GM15510 (cell line): ENCODE data around the gene FYB1.

ENCODE experiments used
- POLR2A ChIP-seq: IDR thresholded peaks from 3 replicates; pipeline ENCODE4 v1.6.1; 2011; ENCODE audit warnings: borderline replicate concordance; ENCODE audit not compliant: insufficient read length; ENCODE audit errors: extremely low read depth

FYB1 gene

DNA sequence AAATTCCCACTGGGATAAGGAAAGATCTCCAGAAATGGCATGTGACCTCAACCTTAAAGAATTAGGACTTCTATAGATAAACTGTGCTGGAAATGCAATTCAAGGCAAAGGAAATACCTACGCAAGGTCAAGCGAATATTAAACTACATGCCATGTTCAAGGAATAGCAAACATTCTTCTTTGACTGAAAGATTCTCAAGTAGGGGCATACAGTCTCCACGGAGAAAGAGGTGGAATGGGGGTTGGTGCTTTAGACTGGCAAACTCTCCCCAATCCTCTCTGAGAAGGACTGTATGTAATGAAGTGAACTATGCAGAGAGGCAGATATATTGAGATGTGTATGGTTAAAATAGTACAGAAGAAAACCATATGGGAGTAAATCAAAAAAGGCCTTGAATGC, 151.3 kb downstream of the FYB1 start:
- no peak for TF ChIP-seq POLR2A

DNA sequence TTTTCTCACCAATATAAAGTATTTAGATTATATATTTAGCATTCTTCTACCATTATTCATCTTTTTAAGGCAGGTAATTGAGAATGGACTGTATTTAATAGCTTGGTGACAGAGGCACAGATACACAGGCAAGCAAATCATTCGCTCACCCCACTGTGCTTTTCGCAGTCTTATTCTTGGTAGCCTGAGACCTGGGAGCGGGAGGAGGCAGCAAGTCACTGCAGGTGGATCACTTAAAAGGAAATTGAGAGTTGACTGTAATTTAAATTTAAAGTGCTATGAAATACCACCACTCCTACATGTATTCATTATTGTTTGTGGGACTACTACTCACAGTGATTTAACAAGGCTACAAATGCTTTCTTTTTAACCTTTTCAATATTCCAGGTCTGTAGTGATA, 154.9 kb downstream of the FYB1 start:
- no peak for TF ChIP-seq POLR2A

DNA sequence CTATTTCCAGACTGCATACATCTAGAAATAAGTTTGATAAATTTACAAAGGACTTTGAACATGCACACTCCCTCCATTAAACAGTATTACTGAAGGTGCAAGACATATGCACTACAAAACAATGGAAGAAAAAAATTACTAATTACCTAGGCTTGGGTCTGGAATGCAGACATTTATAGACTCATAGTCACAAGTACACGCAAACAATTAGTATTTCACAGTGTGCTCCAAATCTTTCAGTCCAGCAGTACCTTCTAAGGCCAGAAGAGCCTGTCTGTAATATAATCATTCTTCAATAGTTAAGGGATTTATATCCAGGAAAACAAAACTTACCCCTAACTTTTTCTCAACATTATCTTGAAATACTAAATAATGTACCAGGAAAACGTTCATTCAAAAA, 156.3 kb downstream of the FYB1 start:
- no peak for TF ChIP-seq POLR2A

DNA sequence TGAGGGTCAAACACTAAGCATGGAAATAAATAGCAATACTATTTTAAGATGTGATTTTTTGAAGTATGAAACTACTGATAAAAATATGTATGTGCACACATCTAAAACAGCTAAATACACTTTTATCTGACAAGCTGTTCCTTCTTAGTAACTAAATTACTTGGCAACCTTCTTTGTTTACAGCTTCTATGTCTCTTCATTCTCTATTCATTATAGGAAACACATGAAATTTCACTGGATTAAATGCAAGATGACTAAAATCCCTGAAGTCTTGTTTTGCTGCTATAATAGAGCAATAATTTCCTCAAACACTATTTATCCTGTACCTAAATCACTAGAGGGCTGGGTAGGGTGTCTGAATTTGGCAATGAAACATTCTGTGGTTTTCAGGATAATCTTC, 156.8 kb downstream of the FYB1 start:
- TF ChIP-seq POLR2A, result no peak

DNA sequence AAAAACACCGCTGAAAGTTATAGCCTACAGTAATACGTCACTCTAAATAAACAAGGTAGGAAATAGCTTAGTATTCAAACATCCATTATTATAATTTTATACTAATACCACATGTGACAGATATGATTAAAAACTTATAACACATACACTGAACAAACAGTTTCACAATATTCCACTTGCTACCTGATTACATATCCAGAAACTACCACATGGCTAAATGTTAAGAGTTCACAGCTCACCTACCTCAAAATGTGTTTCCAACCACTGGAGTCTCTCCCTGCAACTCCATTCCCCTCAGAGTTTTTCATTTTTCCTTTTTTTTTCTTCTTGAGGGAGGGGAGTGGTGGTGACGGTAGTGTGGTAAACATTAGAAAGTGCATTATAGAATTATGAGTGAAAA, 157.3 kb downstream of the FYB1 start:
- no peak for TF ChIP-seq POLR2A

DNA sequence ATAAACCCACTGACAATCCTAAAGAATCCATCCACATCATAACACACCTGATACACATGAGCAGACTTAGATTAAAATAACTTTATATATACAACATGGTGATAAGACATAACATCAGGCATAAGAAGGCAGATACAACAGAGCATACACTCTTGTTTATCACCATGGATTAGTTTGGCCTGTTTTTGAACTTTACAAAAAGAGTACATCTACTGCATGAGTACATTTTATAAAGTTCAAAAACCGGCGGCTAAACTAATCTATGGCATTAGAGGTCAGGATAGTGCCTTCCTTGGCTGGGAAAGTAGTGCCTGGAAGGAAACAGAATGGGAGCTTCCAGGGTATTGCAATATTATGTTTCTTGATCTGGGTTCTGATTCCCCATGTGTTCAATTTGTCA, 160.3 kb downstream of the FYB1 start:
- TF ChIP-seq POLR2A, result no peak

DNA sequence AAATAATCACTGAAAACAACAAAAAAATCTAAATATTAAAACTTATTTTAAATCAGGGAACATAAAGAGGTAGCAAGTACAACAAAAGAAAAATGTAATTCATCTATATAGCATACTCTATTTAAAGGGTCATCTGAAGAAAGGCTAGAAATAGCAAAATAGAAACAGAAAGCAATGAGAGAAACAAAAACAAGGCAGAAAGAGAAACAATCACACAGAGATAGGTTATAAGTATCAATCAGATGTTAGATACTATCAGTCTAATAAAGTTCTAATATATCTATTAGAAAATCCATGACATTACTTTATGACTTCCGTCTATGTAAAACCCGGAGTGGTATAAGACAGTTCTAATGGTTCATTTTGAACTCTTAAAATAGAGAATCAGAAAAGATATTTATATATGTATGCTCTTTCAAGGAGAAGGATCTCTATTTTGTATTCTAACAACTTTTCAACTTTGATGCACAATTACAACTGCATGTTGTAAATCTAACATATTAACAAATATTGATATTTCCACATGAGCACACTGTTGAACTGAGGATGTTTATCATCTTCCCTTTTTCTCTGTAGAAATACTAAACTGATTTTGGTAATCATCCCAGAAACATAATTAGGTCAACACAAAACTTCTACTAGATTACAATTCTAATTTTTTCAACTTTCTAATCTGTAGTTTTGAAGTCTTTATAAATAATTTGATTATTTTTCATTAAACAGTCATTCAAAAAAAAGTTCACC, 161.0 kb downstream of the FYB1 start:
- TF ChIP-seq POLR2A, result no peak

DNA sequence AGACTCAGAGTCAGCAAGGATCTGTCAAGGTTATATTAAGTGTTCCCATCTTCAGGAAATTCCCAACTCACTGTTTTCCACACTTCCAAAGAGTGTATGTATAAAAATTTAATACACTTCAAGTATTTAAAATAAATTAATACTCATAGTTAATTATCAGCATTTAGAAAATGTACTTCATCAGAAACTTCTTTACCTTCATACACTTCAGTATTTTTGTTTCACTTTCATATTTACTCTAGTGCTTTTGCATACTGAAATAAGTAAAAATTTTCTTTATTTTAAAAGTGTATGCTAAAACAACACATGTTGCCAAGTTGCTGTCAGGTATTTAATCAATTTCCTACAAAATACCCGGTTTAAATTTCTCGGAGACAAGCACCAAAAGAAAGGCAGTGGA, 161.6 kb downstream of the FYB1 start:
- TF ChIP-seq POLR2A, result no peak

DNA sequence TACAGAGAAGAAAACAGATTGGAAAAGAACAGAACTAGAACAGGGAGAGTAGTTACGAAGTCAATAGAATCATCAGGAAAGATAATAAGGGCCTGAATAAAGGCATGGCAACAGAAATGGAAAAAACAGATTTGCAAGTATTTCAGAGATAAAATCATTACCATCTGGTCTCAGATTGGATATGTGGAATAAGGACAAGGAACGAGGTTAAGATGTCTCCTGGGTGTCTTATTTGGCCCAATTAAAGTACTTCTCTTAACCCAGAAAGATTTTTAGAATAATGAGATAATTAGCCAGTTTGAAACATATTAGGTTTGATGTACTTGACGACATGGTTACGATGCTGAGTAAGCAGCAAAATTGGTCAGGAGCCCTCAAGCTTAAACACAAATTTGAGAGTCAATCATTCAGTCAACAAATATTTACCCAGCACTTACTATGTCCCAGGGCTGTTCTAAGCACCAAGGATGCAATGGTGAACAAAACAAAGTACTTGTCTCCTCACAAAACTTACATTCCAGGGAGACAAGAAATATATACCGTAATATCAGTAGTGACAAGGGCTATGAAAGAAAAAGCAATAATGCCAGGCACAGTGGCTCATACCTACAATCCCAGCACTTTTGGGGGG, 163.5 kb downstream of the FYB1 start:
- TF ChIP-seq POLR2A, result no peak
